ENCODE results near the gene RNF182.

DNA sequence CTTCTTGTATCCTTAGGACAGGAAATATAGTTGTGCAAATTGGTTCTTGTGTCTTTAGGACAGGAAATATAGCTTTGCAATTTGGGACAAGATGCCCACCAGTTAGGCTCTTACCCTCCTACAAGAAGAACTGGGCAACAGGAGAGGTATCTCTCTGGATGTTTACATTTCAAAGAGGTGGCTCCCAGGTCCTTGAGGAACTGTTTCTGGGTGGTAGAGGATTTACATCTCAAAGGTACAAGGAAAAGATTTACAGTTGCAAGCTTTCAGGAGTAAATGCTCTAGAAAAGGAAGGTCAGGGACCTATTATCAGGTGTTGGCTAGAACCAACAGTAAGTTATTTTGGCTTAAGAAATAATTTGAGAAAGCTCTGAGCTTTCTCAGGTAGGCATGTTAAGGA is 19.2 kb downstream of the RNF182 start:
- TF ChIP-seq POLR2A (IDR thresholded peaks at IDR 0.05; ENCODE audit: low read depth, low read length): no peak
- no peak for TF ChIP-seq POLR2AphosphoS5 (IDR thresholded peaks at IDR 0.05; ENCODE audit: low read depth, low read length)

All from GM12892 (cell line).